ENCODE data around the gene KLF6.

Gene KLF6

DNA sequence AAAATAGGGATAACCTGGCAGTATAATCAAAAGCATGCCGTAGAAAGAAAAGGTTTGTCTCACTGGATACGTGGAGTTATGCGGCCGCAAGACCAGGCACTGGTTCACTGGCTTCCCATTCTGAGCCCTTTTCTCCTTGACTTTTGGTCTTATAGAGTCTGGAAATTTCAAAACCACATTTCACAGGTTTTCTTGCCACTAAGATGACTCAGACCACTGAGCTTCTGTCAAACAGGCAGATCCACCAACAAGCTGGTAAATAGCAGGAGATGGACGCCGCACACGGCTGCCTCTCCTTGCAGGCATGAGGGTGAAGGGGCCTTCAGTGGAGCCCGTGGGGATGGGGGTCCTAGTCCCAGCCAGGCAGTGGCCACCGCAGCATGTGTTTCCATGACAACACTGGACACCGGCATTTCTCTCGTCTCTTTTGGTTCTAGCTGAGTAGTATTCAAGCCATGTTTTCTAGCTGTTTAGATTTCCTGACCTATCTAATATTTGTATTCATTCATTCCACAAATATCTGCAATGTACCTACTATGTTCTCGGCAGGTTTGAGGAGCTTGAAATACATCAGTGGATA lies 55.5 kb downstream of the KLF6 start:
- no peak overlapping the region for H3K4me3 ChIP-seq (ENCODE audit: low read depth, low read length)
- TF ChIP-seq, protein P1, sequence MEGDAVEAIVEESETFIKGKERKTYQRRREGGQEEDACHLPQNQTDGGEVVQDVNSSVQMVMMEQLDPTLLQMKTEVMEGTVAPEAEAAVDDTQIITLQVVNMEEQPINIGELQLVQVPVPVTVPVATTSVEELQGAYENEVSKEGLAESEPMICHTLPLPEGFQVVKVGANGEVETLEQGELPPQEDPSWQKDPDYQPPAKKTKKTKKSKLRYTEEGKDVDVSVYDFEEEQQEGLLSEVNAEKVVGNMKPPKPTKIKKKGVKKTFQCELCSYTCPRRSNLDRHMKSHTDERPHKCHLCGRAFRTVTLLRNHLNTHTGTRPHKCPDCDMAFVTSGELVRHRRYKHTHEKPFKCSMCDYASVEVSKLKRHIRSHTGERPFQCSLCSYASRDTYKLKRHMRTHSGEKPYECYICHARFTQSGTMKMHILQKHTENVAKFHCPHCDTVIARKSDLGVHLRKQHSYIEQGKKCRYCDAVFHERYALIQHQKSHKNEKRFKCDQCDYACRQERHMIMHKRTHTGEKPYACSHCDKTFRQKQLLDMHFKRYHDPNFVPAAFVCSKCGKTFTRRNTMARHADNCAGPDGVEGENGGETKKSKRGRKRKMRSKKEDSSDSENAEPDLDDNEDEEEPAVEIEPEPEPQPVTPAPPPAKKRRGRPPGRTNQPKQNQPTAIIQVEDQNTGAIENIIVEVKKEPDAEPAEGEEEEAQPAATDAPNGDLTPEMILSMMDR (conservative IDR thresholded peaks at IDR 0.05; ENCODE audit: low read depth, low read length), result no peak
- DNase-seq (ENCODE audit: low read depth), result peak; percentile 61

DNA sequence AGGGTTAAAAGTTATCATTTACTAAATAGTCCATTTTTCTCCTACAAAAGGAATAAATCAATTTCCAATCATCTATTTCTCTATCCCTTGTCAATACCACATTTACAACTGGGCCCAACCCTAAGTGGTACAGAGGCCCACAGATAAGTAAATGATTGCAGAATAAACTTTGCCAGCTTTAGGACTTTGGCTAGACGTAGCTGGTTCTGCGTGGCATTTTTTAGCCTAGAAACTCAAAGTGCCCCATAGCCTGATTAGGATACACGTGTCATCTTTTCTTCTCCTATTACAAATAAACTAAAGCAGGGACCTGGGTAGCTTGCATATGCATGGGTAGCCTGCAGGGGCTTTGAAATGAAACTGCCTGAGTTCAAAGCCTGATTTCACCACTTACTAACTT lies 56.4 kb downstream of the KLF6 start:
- DNase-seq (ENCODE audit: low read depth), result no peak
- H3K4me3 ChIP-seq (ENCODE audit: low read depth, low read length), result no peak overlapping the region
- TF ChIP-seq, protein P1 (conservative IDR thresholded peaks at IDR 0.05; ENCODE audit: low read depth, low read length), result no peak

DNA sequence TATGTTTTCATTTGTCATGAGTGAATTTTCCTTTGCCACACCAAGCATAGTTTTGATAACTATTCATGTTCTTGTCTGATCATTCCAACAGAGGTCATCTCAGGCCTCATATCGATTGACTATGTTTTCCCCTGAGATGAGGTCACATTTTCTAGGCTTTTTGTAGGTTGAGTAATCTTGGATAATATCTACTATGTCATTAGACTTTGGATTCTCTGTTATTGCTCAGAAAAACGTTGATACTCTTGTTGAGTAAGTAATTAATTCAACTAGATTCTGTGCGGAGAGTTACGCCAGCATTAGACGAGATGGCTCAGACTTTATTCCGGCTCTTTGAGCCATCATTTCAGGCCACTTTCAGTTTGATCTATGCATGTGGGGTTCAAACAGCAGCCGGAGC lies 57.7 kb downstream of the KLF6 start:
- TF ChIP-seq, protein P1 (conservative IDR thresholded peaks at IDR 0.05; ENCODE audit: low read depth, low read length), result no peak
- no peak overlapping the region for H3K4me3 ChIP-seq (ENCODE audit: low read depth, low read length)
- no peak for DNase-seq (ENCODE audit: low read depth)

All from choroid plexus epithelial cell (primary cell).